Activated CD8-positive, alpha-beta T cell treated with anti-CD3 and anti-CD28 coated beads, Interleukin-2, amount 10 ng/mL, durations not matched to agents 7 days and 5 days (primary cell): Measurements from ENCODE around the gene GRK1. TPM values are rescaled to one million over a fixed set of nuclear protein-coding genes. Genes with fewer than 3 reads are reported as not detected.

Source experiments
- ATAC-seq: fragments of 150-1000 bp; cut with Tn5 transposase; one replicate; pipeline ENCODE4 v1.10.0; 2021; ENCODE audit warnings: moderate library complexity
- CTCF ChIA-PET: fragments of 350-600 bp; sonication (Branson Sonifier 250); formaldehyde crosslinking; loops from one replicate; lab custom pipeline; 2021; ENCODE audit warnings: antibody characterized with exemption; lab: Charles Lee
- POLR2A ChIA-PET: fragments of 350-600 bp; sonication (Branson Sonifier 250); formaldehyde crosslinking; loops from one replicate; lab custom pipeline; 2021; ENCODE audit warnings: antibody characterized with exemption; lab: Charles Lee
- DNase-seq: peaks from one replicate; pipeline ENCODE4 v3.0.0-alpha.2; 2020
- H3K27ac Mint-ChIP-seq: one replicate; pipeline ENCODE4 v1.8.0; 2021; ENCODE audit warnings: mild to moderate bottlenecking, mixed read lengths
- H3K27me3 Mint-ChIP-seq: one replicate; pipeline ENCODE4 v1.8.0; 2021; ENCODE audit warnings: low read depth, mixed read lengths
- H3K36me3 Mint-ChIP-seq: one replicate; pipeline ENCODE4 v1.8.0; 2021; ENCODE audit warnings: low read depth, mixed read lengths
- H3K4me1 Mint-ChIP-seq: one replicate; pipeline ENCODE4 v1.8.0; 2021; ENCODE audit warnings: low read depth, mixed read lengths
- H3K4me3 Mint-ChIP-seq: one replicate; pipeline ENCODE4 v1.8.0; 2021; ENCODE audit warnings: mild to moderate bottlenecking, mixed read lengths
- H3K9me3 Mint-ChIP-seq: one replicate; pipeline ENCODE4 v1.8.0; 2022; ENCODE audit warnings: mixed read lengths; ENCODE audit not compliant: insufficient read depth
- total RNA-seq, 2 experiments: library from RNA; stranded (reverse); gene quantifications; one replicate each; pipeline ENCODE4 v1.2.3, GENCODE V29; 2021

GRK1 gene
- total RNA-seq, 2 experiments from 2014 or later: 0.05 TPM; not detected in 1

DNA sequence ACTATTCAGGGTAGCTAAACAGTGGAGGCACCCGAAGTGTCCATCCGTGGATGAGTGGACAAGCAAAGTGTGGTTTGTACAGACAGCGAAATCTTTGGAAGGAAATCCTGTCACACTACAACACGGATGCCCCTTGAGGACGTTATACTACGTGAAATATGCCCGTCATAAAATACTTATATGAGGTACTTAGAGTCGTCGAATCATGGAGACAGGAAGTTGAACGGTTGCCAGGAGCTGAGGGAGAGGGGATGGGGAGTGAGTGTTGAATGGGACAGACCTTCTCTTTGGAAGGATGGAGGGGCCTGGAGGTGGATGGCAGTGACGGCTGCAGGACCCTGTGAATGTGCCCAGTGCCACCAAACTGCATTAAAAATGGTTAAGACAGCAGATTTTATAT is 20.6 kb upstream of the GRK1 start:
- no peaks in the 10 kb centered on the region for H3K27me3 Mint-ChIP-seq
- ChIA-PET CTCF (interaction anchor here (1.0 kb wide), 1 partner anchor 9 kb away, joined by 3 read pairs; no protein-coding TSS in a partner anchor), POLR2A (interaction anchor here (0.6 kb wide), 1 partner anchor 307 kb away, joined by 3 read pairs; no protein-coding TSS in a partner anchor)
- DNase-seq: no peak
- H3K27ac Mint-ChIP-seq: peak overlapping the region; percentile 13
- no peaks in the 10 kb centered on the region for H3K9me3 Mint-ChIP-seq
- H3K36me3 Mint-ChIP-seq: peaks cover 22% of the 10 kb centered on the region
- H3K4me3 Mint-ChIP-seq: no peak overlapping the region
- peaks cover 18% of the 10 kb centered on the region for H3K4me1 Mint-ChIP-seq
- ATAC-seq: no peak

DNA sequence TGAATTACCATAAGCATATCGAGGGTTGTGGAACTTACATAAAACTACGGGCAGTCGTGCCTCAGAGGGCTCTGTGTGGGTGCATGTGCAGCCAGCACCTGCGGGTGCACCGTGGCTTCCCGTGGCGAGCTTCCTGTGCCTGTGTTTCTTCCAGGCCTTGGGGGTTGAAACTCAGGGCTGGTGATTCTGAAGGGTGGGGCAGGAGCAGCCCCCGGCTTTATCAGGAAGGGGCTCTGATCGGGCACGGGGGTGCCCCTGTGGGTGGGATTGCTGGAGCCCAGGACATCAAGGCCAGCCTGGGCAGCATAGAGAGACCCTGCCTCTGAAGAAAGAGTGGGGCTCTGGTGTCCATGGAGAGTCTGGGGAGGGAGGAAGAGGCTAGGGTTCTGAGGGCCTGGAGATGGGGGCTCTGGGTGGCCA is 20.1 kb upstream of the GRK1 start:
- POLR2A ChIA-PET: no interaction called here
- H3K27ac Mint-ChIP-seq: peak overlapping the region; percentile 13

DNA sequence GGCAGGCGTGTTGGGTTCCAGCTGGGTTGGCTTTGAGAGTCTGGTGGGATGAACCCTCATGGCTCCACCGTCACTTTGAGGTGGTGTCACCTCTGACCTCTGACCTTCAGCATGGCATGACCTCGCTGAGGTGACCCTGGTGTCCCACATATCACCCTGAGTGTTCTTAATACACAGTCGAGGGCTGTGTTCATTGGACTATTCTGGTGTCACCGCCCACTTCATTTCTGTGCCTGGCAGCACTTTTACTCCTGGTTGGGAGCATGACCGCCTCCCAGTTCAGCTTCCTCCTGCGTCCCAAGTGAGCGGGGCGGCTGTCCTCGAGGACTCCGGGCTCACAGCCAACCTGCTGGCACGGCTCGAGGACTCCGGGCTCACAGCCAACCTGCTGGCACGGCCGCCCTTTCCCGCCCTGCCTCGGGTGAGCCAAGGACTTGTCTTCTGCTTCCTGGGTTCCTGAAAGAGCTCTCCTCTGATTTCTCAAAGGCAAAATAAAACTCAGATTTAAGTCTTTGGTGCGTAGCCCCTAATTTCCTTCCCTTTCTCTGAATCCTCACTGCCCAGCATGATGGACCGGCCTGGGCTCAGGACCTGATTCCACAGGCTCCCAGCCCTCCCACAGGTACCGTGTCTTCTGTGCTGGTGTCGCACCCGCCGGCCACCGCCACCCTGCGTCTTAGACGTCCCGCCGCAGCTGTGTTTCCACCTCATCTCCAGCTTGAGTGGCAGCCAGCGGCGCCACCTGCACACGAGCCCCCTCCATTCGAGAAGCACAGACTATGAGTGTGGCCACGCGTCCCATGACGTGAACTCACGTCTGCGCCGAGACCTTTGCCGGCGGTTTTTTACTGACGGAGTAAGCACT is 19.4 kb upstream of the GRK1 start:
- ATAC-seq (no peak), DNase-seq (no peak)
- no peaks in the 10 kb centered on the region for H3K9me3 Mint-ChIP-seq
- H3K36me3 Mint-ChIP-seq: peaks cover 10% of the 10 kb centered on the region
- ChIA-PET POLR2A (interaction anchor here (0.6 kb wide), 1 partner anchor 94 kb away, joined by 3 read pairs; no protein-coding TSS in a partner anchor), CTCF (no interaction called here)
- peaks cover 18% of the 10 kb centered on the region for H3K4me1 Mint-ChIP-seq
- H3K27ac Mint-ChIP-seq: peak overlapping the region; percentile 13
- H3K27me3 Mint-ChIP-seq: no peaks in the 10 kb centered on the region
- no peak overlapping the region for H3K4me3 Mint-ChIP-seq

More for the DNA sequence above, 20.1 kb upstream of the GRK1 start:
- H3K9me3 Mint-ChIP-seq: no peaks in the 10 kb centered on the region
- H3K27me3 Mint-ChIP-seq: no peaks in the 10 kb centered on the region
- ATAC-seq (peak; percentile 55), DNase-seq (no peak)
- CTCF ChIA-PET: interaction anchor here (1.0 kb wide), 1 partner anchor 10 kb away, joined by 3 read pairs; no protein-coding TSS in a partner anchor
- no peak overlapping the region for H3K4me3 Mint-ChIP-seq
- peaks cover 18% of the 10 kb centered on the region for H3K4me1 Mint-ChIP-seq
- peaks cover 17% of the 10 kb centered on the region for H3K36me3 Mint-ChIP-seq

DNA sequence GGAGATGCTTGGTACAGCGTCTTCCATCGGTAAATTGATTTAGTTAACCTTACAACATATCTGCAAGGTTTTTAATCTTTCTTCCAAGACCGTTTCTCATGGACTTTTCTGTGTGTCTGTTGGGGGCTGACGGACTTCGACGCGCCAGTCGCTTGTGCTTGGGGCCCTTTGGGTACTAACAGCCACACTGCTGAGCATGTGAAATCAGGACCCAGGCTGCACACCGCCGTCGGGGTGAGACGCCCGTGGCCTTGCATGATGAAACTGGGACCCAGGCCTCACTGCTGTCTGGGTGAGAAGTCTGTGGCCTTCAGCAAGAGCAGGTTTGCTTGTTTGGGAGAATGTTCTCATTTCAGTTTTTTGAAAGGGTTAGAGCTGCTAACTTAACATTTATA is 18.8 kb upstream of the GRK1 start:
- Mint-ChIP-seq H3K27ac (no peak overlapping the region), H3K36me3 (peaks cover 9% of the 10 kb centered on the region), H3K27me3 (no peaks in the 10 kb centered on the region), H3K4me3 (no peak overlapping the region), H3K9me3 (no peaks in the 10 kb centered on the region), H3K4me1 (peaks cover 18% of the 10 kb centered on the region)
- no peak for DNase-seq
- ATAC-seq: no peak
- CTCF ChIA-PET: no interaction called here
- POLR2A ChIA-PET: interaction anchor here (0.6 kb wide), 1 partner anchor 94 kb away, joined by 3 read pairs; no protein-coding TSS in a partner anchor

DNA sequence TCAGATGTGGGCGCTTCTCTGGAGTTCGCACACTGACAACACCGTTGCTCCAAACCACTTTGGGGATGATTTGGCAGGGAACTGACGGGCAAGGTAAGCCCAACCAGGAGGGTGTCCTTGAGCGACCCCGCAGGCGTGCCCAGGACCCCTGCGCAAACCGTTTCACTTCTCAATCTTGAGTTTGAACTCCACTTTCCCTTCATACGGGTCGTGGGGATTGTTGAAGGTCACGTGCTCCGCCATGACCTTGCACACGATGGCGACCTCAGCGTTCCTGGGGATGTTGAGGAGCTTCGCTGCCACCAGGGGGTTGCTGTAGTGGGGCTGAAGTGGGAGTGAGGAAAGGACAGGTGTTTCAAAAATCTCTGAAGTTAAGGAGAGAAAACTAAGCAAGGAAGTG is 17.8 kb upstream of the GRK1 start:
- no peak overlapping the region for H3K4me3 Mint-ChIP-seq
- DNase-seq (no peak), ATAC-seq (no peak)
- H3K9me3 Mint-ChIP-seq: no peaks in the 10 kb centered on the region
- POLR2A ChIA-PET: no interaction called here
- no peaks in the 10 kb centered on the region for H3K27me3 Mint-ChIP-seq
- H3K27ac Mint-ChIP-seq: no peak overlapping the region
- peaks cover 20% of the 10 kb centered on the region for H3K4me1 Mint-ChIP-seq
- CTCF ChIA-PET: no interaction called here
- H3K36me3 Mint-ChIP-seq: peaks cover 6% of the 10 kb centered on the region

DNA sequence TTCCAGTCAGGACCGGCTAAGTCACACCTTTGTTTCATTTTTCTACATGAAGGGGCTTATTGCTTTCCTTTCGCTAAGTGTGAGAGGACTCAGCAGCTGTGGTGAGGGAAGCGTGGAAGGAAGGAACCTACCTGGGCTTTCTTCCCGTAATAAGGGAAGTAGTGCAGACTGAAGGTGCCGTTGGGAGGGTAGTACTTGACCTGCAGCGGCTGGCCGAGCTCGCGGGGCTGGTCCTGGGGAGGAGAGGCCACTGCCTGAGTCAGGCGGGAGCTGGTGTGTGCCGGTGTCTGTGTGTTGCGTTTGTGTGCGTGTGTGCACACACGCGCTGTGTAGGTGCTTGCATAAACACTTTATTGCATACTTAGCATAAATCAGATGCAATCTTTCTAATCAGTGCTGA is 16.7 kb upstream of the GRK1 start:
- H3K27ac Mint-ChIP-seq: no peak overlapping the region
- H3K9me3 Mint-ChIP-seq: no peaks in the 10 kb centered on the region
- POLR2A ChIA-PET: no interaction called here
- H3K4me1 Mint-ChIP-seq: peaks cover 20% of the 10 kb centered on the region
- H3K27me3 Mint-ChIP-seq: no peaks in the 10 kb centered on the region
- CTCF ChIA-PET: no interaction called here
- no peak overlapping the region for H3K4me3 Mint-ChIP-seq
- peaks cover 6% of the 10 kb centered on the region for H3K36me3 Mint-ChIP-seq
- ATAC-seq (no peak), DNase-seq (no peak)

DNA sequence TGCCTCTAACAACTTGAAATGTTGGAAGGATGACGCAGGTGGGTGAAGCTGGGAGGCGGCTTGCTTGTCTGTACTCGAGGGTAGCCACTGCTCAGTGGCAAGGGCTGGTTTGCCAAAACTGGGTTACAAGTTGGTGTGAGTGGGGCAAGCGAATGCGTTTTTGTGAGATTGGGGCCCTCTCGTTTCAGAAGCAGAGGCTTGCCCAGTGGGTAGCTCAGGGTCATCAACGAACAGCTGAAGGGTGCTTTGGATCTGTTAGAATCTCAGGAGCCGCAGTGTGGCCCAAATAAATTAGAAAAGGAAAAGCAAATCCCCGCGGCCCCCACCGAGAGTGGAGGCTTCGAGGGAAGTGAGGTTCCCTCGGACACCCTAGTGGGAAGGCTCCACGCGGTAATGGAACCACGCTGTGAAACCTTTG is 16.3 kb upstream of the GRK1 start:
- POLR2A ChIA-PET: no interaction called here
- Mint-ChIP-seq H3K4me3 (no peak overlapping the region), H3K36me3 (peaks cover 6% of the 10 kb centered on the region), H3K27me3 (no peaks in the 10 kb centered on the region), H3K4me1 (peaks cover 17% of the 10 kb centered on the region), H3K27ac (no peak overlapping the region), H3K9me3 (no peaks in the 10 kb centered on the region)
- DNase-seq (no peak), ATAC-seq (no peak)
- CTCF ChIA-PET: no interaction called here

DNA sequence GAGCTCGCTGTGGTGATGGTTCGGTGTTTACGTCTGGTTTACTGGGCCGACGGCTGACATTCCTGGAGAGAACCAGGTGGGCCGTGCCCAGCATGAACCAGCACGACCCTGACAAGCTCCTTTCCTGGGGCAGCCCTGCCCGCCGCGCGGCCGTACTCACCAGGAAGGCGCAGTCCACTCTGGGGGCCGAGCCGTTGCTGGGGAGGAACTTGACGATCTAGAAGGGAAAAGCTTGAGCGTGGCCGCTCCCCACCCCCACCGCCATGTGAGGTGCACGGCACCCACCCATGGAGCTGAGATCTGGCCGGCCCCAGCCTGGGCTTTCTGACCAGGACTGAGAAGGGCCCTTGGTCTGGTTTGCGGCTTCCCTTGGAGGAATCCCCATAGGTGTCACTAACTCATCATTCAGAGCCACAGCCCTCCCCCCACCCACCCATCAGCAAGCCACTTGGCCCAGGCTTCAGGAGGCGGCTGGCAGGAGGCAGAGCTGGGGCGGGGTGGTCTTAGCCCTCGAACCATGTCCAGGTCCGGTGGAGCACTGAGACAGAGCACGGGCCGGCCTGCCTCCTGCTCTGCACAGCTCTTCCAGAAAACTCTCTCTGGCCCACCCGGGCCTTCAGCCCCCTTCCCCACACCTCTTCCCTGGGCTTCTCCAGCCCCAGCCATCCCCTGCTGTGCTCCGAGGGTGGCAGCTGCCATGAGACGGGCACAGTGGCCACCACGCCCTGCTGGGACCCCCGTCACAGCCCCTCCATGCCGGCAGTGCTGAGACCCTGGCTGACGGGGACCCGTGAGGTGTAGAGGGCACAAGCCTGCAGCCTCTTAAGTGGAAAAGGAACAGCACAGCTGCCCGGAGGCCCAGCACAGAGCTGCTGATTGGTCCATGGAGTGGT is 15.3 kb upstream of the GRK1 start:
- Mint-ChIP-seq H3K9me3 (no peaks in the 10 kb centered on the region), H3K4me1 (peaks cover 7% of the 10 kb centered on the region), H3K36me3 (peaks cover 3% of the 10 kb centered on the region), H3K27ac (no peak overlapping the region), H3K4me3 (no peak overlapping the region), H3K27me3 (no peaks in the 10 kb centered on the region)
- ATAC-seq (no peak), DNase-seq (no peak)
- POLR2A ChIA-PET: no interaction called here
- CTCF ChIA-PET: no interaction called here

DNA sequence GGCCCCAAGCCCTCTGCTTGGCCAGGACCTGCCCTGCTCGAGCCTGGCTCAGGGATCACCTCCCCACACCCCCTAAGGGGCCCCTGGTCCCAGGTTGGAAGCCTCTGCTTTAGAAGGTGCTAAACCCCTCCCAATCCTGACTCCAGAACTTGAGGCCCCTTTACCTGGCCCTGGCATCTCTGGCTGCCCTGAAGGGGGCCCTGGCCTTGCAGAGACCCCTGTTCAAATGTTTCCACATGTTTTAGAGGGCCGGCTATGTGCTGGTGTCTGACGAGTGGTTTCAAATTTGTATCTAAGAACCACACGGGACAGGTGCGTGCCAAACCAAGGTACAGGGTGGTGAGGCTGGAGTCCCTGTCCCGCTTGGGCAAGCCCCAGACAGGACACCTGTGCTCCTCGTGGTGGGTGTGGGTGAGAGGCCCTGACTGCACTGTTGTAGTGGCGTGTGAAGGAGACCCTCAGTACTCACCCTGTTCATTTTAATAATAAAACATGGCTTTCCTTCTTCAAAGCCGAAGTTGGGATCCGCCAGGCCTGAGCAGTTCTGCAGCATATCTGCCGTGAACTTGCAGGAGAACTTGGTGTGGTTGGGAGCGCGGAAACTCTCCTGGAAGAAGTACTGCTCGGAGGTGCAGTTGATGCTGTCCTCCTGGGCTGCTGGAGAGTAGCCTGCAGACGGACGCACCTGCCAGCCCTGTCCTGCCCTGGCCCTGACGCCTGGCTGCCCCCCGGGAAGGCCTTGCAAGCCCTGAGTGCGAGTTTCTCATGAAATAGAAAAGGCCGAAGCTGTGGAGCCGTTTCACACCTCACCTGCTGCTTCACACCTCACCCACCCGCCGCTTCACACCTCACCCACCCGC is 14.4 kb upstream of the GRK1 start:
- ChIA-PET POLR2A (no interaction called here), CTCF (no interaction called here)
- no peak overlapping the region for H3K4me3 Mint-ChIP-seq
- H3K36me3 Mint-ChIP-seq: no peaks in the 10 kb centered on the region
- H3K27ac Mint-ChIP-seq: no peak overlapping the region
- H3K27me3 Mint-ChIP-seq: no peaks in the 10 kb centered on the region
- H3K9me3 Mint-ChIP-seq: no peaks in the 10 kb centered on the region
- no peak for ATAC-seq
- DNase-seq: no peak
- H3K4me1 Mint-ChIP-seq: peaks cover 3% of the 10 kb centered on the region

DNA sequence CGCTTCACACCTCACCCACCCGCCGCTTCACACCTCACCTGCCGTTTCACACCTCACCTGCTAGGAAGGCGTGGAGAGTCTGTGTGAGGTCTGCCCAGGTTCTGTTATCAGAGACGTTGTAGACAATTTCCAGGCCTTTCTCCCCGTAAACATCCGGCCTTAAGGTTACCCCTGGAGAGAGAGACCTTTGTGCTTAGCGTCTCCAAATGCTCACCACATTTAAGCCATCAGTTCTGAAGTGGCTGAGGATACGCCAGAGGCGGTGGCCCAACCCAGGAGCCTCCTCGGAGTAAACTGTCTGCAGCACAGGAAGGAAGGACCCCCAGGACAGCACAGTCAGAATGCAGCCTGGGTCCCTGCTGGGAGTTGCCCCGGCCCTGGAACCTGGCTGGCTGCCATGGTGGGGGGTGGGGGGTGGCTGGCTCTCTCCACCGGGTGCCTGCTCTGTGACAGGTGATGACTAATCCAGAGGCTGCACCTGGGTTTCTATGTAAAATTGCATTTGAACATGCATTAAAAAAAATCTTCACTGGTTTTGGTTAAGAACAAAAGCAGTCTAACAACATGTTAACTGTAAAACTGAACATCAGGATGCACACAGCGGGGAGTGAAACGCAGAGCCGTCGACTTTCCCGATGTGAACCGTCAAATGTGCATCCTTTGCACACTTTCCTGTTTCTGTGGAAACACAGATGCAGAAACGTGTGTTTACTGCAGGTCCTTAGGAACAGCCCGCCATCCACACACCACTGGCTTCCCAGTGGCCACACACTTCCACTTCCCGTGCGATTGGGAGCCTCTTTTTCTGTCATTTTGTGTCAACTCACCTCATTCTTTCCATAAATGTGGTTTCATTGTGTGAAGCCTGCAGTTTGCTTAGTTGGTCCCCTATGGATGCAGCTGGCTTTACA is 13.5 kb upstream of the GRK1 start:
- ATAC-seq (no peak), DNase-seq (no peak)
- Mint-ChIP-seq H3K27me3 (no peaks in the 10 kb centered on the region), H3K4me3 (no peak overlapping the region), H3K4me1 (peaks cover 3% of the 10 kb centered on the region), H3K27ac (no peak overlapping the region), H3K9me3 (no peaks in the 10 kb centered on the region), H3K36me3 (no peaks in the 10 kb centered on the region)
- CTCF ChIA-PET: no interaction called here
- POLR2A ChIA-PET: no interaction called here
